ENCODE results near the gene MGA.

MGA gene

GRCh38 chr15:41659190-41659589 is 1.0 kb upstream of the MGA start:
- DNase-seq: no peak

GRCh38 chr15:41659855-41660234 is 360 bp upstream of the MGA start:
- DNase-seq: no peak

- no peak for DNase-seq
Measured at GRCh38 chr15:41661078-41661517, 893 bp downstream of the MGA start.

GRCh38 chr15:41661518-41662225 is 1.5 kb downstream of the MGA start:
- DNase-seq: peak; percentile 49

GRCh38 chr15:41666353-41666920 is 6.2 kb downstream of the MGA start:
- DNase-seq: no peak

GRCh38 chr15:41669701-41670100 is 9.5 kb downstream of the MGA start:
- no peak for DNase-seq

- DNase-seq: no peak
Measured at GRCh38 chr15:41671656-41672648, 11.7 kb downstream of the MGA start.

GRCh38 chr15:41675337-41675736 is 15.1 kb downstream of the MGA start:
- no peak for DNase-seq

- DNase-seq: no peak
Measured at GRCh38 chr15:41678742-41679141, 18.5 kb downstream of the MGA start.

GRCh38 chr15:41683955-41684354 is 23.8 kb downstream of the MGA start:
- no peak for DNase-seq

- DNase-seq: no peak
Measured at GRCh38 chr15:41688671-41689070, 28.5 kb downstream of the MGA start.

GRCh38 chr15:41689083-41689482 is 28.9 kb downstream of the MGA start:
- no peak for DNase-seq

GRCh38 chr15:41689834-41690233 is 29.6 kb downstream of the MGA start:
- DNase-seq: no peak

- DNase-seq: no peak
Measured at GRCh38 chr15:41690636-41691035, 30.4 kb downstream of the MGA start.

- no peak for DNase-seq
Measured at GRCh38 chr15:41691471-41691870, 31.3 kb downstream of the MGA start.

GRCh38 chr15:41692049-41692448 is 31.8 kb downstream of the MGA start:
- no peak for DNase-seq

GRCh38 chr15:41693757-41694156 is 33.6 kb downstream of the MGA start:
- DNase-seq: no peak

- no peak for DNase-seq
Measured at GRCh38 chr15:41695750-41696436, 35.7 kb downstream of the MGA start.

GRCh38 chr15:41698779-41699178 is 38.6 kb downstream of the MGA start:
- DNase-seq: no peak

GRCh38 chr15:41703120-41703519 is 42.9 kb downstream of the MGA start:
- no peak for DNase-seq

GRCh38 chr15:41713047-41713446 is 52.8 kb downstream of the MGA start:
- DNase-seq: no peak

GRCh38 chr15:41714291-41714690 is 54.1 kb downstream of the MGA start:
- no peak for DNase-seq

GRCh38 chr15:41716864-41717263 is 56.7 kb downstream of the MGA start:
- no peak for DNase-seq
